Muscle of leg (tissue), 11 donors: ENCODE results near the gene ARHGAP26. TPM values are rescaled to one million over a fixed set of nuclear protein-coding genes. Genes with fewer than 3 reads are reported as not detected.
"Not testable (repeated sequence)": the region's sequence is repeated elsewhere in the genome, so short reads cannot be mapped to it uniquely, and the experiment has no call there.

Experiments used
- DNase-seq: peaks from one replicate; pipeline ENCODE4 v3.0.0; 2013
- H3K27ac ChIP-seq: one replicate; pipeline ENCODE4 v1.5.1; 2013; ENCODE audit warnings: mild to moderate bottlenecking, low read length, control low read depth
- H3K27me3 ChIP-seq: one replicate; pipeline ENCODE4 v1.6.1; 2013; ENCODE audit warnings: low read length; ENCODE audit not compliant: control insufficient read depth, insufficient read depth
- H3K36me3 ChIP-seq: one replicate; pipeline ENCODE4 v1.6.1; 2013; ENCODE audit warnings: low read length; ENCODE audit not compliant: control insufficient read depth, insufficient read depth
- H3K4me1 ChIP-seq: one replicate; pipeline ENCODE4 v1.6.1; 2013; ENCODE audit warnings: low read length; ENCODE audit not compliant: control insufficient read depth, insufficient read depth
- H3K4me3 ChIP-seq: one replicate; pipeline ENCODE4 v1.5.1; 2013; ENCODE audit warnings: low read length, control low read depth
- H3K9me3 ChIP-seq: replicated peaks from 2 replicates; pipeline ENCODE4 v1.6.1; 2013; ENCODE audit warnings: low read depth, low read length; ENCODE audit not compliant: control insufficient read depth
- WGBS: methylation state at CpG from one replicate; pipeline ENCODE4 v1.1.5; 2013; ENCODE audit warnings: missing lambda C conversion rate; ENCODE audit not compliant: insufficient coverage; 5-methylcytosine and 5-hydroxymethylcytosine counted together
- polyA plus RNA-seq, 8 donors: library from polyadenylated mRNA; unstranded; fragments of 120-200 nt; gene quantifications; one replicate each; pipeline versions ENCODE4 v1.2.1 to v1.2.3, GENCODE V29; 2013; ENCODE audit warnings: inconsistent platforms in 1 of 8, low replicate concordance in 1 of 8; ENCODE audit not compliant: insufficient read length in 8 of 8, insufficient read depth in 1 of 8
- total RNA-seq: library from RNA; stranded (reverse); fragments of 120-200 nt; gene quantifications from one replicate; pipeline ENCODE4 v1.2.4, GENCODE V29; 2013

Gene ARHGAP26
- total and polyA plus RNA-seq, 9 donors = 10.4 to 17.1 (median 13.2) TPM

- no peaks in the 10 kb centered on the region for H3K9me3 ChIP-seq
- DNase-seq = peak; percentile 42
- no peaks in the 10 kb centered on the region for H3K27me3 ChIP-seq
- H3K4me1 ChIP-seq = peaks cover 8% of the 10 kb centered on the region
- H3K27ac ChIP-seq = no peak overlapping the region
- no CpG with 5 or more reads among the region's 1 CpG for WGBS
- no peaks in the 10 kb centered on the region for H3K36me3 ChIP-seq
- H3K4me3 ChIP-seq = no peak overlapping the region
These were observed 154.1 kb downstream of the ARHGAP26 start for GRCh38 chr5:142924135-142924883.

GRCh38 chr5:142925795-142926194 lies 155.6 kb downstream of the ARHGAP26 start:
- Histone ChIP-seq H3K9me3 (no peaks in the 10 kb centered on the region), H3K27me3 (no peaks in the 10 kb centered on the region), H3K36me3 (no peaks in the 10 kb centered on the region), H3K4me1 (peaks cover 16% of the 10 kb centered on the region), H3K27ac (peak overlapping the region; percentile 75), H3K4me3 (no peak overlapping the region)
- DNase-seq = peak; percentile 88
- 15% methylated on average over 3 of the region's 3 CpGs for WGBS

GRCh38 chr5:142926549-142926948 lies 156.4 kb downstream of the ARHGAP26 start:
- Histone ChIP-seq H3K27ac (peak overlapping the region; percentile 75), H3K27me3 (no peaks in the 10 kb centered on the region), H3K9me3 (no peaks in the 10 kb centered on the region), H3K4me1 (peaks cover 16% of the 10 kb centered on the region), H3K36me3 (no peaks in the 10 kb centered on the region), H3K4me3 (no peak overlapping the region)
- 90% methylated on average over 1 of the region's 4 CpGs for WGBS
- DNase-seq = no peak

GRCh38 chr5:142928999-142929398 lies 158.8 kb downstream of the ARHGAP26 start:
- H3K4me3 ChIP-seq, H3K9me3 ChIP-seq, H3K27me3 ChIP-seq, DNase-seq, H3K36me3 ChIP-seq: not testable (repeated sequence)
- Histone ChIP-seq H3K4me1 (peaks cover 20% of the 10 kb centered on the region), H3K27ac (peak overlapping the region; percentile 23)
- WGBS = 95% methylated on average over 3 of the region's 11 CpGs

GRCh38 chr5:142929587-142929986 lies 159.4 kb downstream of the ARHGAP26 start:
- peak; percentile 79 for DNase-seq
- Histone ChIP-seq H3K27ac (peak overlapping the region; percentile 78), H3K4me1 (peaks cover 20% of the 10 kb centered on the region), H3K4me3 (no peak overlapping the region), H3K9me3 (no peaks in the 10 kb centered on the region), H3K27me3 (no peaks in the 10 kb centered on the region), H3K36me3 (peaks cover 3% of the 10 kb centered on the region)
- 42% methylated on average over 2 of the region's 2 CpGs for WGBS

- peaks cover 19% of the 10 kb centered on the region for H3K4me1 ChIP-seq
- DNase-seq = no peak
- H3K27me3 ChIP-seq = no peaks in the 10 kb centered on the region
- WGBS = 87% methylated on average over 3 of the region's 7 CpGs
- no peak overlapping the region for H3K4me3 ChIP-seq
- H3K36me3 ChIP-seq = peaks cover 3% of the 10 kb centered on the region
- H3K27ac ChIP-seq = peak overlapping the region; percentile 78
- H3K9me3 ChIP-seq = no peaks in the 10 kb centered on the region
These were observed 160.4 kb downstream of the ARHGAP26 start for GRCh38 chr5:142930395-142931110.

GRCh38 chr5:142931896-142932686 lies 161.9 kb downstream of the ARHGAP26 start:
- H3K27ac ChIP-seq = peak overlapping the region; percentile 53

GRCh38 chr5:142934051-142934762 lies 164.0 kb downstream of the ARHGAP26 start:
- H3K27me3 ChIP-seq = no peaks in the 10 kb centered on the region
- DNase-seq = no peak
- H3K27ac ChIP-seq = no peak overlapping the region
- H3K4me3 ChIP-seq = no peak overlapping the region
- H3K36me3 ChIP-seq = peaks cover 3% of the 10 kb centered on the region
- H3K4me1 ChIP-seq = peaks cover 12% of the 10 kb centered on the region
- H3K9me3 ChIP-seq = no peaks in the 10 kb centered on the region
- WGBS = no CpG with 5 or more reads among the region's 4 CpGs

More at GRCh38 chr5:142931896-142932686, 161.9 kb downstream of the ARHGAP26 start:
- Histone ChIP-seq H3K36me3 (peaks cover 3% of the 10 kb centered on the region), H3K4me3 (no peak overlapping the region), H3K9me3 (no peaks in the 10 kb centered on the region), H3K27me3 (no peaks in the 10 kb centered on the region), H3K4me1 (peaks cover 12% of the 10 kb centered on the region)
- 76% methylated on average over 4 of the region's 9 CpGs for WGBS
- DNase-seq = no peak

GRCh38 chr5:142935014-142935413 lies 164.8 kb downstream of the ARHGAP26 start:
- peaks cover 6% of the 10 kb centered on the region for H3K4me1 ChIP-seq
- no peaks in the 10 kb centered on the region for H3K27me3 ChIP-seq
- no CpG with 5 or more reads among the region's 5 CpGs for WGBS
- no peak overlapping the region for H3K4me3 ChIP-seq
- no peaks in the 10 kb centered on the region for H3K9me3 ChIP-seq
- H3K36me3 ChIP-seq = peaks cover 3% of the 10 kb centered on the region
- DNase-seq = peak; percentile 26
- no peak overlapping the region for H3K27ac ChIP-seq
